Stimulated activated CD4-positive, alpha-beta T cell treated with anti-CD3 and anti-CD28 coated beads, TNF-alpha, amount 100 ng/mL, for 1 hour (primary cell): ENCODE data around the gene TFAP2A.

Experiments
- DNase-seq, 3 donors: peaks; one replicate each; pipeline ENCODE4 v3.0.0-alpha.2; 2020; ENCODE audit warnings: low read depth in 3 of 3, low spot score in 1 of 3

Gene TFAP2A

DNA sequence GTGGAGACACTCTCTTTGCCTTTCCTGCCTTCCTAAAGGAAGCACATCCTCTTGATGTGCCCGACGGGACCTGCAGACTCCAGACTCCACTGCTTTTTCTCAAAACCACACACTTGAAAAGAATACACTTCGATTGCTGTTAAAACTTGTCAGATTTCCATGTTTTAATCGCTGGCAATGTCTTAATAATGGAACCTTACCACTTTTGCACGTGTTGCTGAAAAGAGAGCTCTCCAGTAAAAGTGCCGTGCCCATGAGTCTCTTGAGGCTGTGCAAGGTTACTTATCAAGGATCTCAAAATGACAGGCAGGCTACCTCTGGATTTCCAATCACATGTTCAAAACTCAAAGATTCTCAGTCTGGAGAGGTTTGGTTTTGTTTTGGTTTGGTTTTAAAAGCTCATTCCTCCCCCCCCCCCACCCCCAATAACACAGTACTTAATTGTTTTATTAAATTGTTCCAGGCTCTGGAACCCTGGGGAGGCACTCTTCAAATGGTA is 12.0 kb upstream of the TFAP2A start:
- no peak for DNase-seq

DNA sequence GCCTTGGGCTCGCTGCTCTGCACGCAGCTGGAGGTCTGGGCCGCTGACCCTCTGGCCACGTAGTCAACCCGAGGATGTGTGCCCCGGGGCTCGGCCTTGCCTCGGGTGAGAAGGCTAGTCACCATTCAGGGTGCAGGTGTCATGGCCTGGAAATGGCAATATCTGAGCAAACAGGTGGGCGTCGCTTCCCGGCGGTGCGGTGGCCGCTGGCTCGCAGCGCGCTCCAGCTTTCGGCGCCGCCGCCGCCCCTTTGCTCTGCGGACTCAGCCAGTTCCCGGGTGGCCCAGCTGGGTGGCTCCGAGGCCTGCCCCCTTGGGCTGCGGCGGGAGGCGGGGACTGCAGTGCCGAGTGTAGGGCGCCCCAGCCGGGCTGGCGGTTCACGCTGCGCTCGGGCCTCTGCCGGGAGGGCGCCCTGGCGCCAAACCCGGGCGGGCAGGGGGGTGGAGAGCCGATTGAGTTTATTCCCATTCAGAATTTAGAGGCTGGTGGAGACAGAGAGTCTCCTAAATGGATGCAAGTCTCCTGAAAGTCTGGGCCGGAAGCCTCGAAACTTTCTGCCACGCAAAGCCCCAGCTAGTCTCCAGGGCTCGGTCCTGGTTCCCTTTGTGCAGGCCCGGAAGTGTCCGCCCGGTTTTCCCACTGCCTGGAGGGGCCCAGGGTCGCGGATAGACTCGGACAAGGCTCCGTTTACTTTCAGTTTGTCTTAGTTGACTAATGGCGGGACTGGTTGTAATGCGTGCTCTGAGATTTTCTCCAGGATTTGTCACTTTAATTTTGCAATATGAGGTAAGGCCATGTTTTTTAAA is 11.3 kb upstream of the TFAP2A start:
- DNase-seq = no peak

DNA sequence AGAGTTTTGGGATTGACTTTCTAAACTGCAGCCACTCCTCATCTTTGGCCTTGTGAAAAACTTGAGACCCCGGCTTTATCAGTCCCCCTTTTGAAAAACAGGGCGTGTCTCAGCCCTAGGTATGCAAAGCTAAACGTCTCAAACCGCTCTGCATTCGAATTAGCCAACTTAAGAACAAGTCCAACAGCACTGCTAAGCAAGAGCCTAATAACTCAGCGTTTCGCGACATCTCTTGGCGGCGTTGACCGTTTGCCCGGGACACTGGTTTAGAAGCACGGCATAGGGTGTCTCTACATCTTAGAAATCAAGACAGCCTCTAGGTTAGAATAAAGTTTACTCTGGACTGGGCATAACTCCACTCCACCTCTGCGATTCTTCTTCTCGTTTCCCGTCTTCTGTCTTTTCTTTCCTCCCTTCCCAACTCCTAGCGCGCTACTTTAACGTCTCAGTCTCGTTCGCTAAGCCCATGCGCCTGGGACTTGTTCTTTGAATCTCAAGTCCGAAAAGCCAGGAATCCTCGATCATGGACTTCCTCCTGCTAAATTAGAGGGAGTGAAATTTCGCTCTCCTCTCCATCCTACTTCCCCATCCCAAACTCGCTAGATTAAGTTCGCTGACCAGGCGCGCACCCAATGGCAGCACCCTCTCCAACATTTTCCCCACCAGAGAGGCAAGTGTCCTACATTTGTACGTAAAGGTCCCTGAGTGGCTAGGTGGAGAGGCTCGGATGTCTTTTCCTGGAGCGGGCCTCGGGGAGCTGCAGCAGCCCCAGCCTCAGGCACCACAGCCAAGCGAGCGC is 10.5 kb upstream of the TFAP2A start:
- no peak for DNase-seq

- DNase-seq = no peak
These were observed 9.2 kb upstream of the TFAP2A start for GRCh38 chr6:10424040-10424439.

- no peak for DNase-seq
These were observed 7.8 kb upstream of the TFAP2A start for GRCh38 chr6:10422737-10423034.

DNA sequence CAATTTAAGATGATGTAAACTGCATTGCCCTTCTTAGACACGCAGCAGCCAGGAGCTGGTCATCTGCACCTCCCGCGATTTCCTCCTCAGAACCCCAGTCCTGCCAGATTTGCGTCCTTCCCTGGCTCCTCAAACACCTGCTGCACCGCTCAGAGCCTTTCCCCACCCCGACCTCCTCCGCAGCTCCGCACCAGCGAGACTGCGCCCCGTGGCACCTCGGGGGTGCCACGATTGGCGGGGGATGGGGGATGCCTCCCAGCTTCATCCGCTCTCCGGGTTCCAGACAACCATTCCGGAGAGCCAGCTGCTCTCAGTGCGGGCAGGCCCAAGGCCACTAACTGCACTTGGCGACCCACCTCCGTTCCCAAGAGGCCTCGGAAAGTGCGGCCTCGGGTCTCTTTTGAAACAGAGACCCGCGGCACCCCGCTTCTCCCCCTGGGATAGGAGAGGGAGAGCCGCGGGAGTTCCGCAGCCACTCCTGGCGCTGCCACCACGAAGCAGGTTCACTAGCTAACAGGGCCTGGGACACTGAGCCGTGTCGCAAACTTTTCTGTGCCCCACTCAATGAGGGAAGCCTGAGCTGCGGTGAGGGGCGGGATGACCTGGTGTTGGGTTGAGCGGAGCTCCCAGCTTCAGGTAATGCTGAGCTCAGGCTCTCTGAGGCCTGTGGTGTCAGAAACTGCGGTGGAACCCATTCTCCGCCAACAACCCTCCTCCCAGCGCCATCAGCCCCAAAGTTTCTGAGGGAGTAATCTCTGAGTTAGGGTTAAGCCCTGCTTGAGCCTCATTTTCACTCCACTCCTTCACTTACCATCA is 7.3 kb upstream of the TFAP2A start:
- DNase-seq = no peak

DNA sequence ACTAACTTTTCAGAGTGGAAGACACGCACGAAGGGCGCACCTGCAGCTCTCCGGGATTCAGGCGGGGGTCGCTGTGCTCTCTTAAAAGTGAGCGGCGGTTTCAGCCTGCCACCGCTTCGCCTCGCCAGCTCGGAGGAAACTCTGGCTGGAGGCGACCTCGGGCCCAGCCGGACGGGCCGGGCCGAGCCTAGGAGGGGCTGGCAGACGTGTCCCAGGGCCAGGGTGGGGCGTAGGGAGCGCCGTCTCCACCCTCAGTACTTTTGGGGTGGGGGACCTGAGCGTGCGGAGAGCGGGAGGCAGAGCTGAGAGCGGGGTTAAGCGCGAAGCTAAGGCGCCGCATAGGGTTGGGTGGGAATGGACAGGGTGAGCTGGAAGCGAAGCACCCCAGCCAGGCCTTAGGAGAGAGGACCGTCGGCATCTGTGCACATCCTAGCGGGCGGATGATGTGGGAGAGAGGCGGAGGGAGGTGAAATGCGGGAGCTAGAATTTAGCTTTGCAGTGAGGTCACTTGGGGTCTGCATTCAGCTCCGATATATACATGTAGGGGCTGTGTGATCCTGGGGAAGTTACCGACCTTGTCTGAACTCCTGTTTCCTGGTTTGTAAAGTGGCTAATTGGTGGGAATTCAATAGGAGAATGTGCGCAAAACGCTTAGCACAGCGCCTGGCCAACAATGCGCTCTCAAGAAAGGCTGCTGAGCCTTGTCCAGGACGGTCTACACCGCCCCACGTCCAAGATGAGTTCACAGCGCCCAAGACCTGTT is 6.5 kb upstream of the TFAP2A start:
- no peak for DNase-seq

- DNase-seq = no peak
These were observed 5.8 kb upstream of the TFAP2A start for GRCh38 chr6:10420546-10421157.

- DNase-seq = no peak
These were observed 5.1 kb upstream of the TFAP2A start for GRCh38 chr6:10419749-10420545.

DNA sequence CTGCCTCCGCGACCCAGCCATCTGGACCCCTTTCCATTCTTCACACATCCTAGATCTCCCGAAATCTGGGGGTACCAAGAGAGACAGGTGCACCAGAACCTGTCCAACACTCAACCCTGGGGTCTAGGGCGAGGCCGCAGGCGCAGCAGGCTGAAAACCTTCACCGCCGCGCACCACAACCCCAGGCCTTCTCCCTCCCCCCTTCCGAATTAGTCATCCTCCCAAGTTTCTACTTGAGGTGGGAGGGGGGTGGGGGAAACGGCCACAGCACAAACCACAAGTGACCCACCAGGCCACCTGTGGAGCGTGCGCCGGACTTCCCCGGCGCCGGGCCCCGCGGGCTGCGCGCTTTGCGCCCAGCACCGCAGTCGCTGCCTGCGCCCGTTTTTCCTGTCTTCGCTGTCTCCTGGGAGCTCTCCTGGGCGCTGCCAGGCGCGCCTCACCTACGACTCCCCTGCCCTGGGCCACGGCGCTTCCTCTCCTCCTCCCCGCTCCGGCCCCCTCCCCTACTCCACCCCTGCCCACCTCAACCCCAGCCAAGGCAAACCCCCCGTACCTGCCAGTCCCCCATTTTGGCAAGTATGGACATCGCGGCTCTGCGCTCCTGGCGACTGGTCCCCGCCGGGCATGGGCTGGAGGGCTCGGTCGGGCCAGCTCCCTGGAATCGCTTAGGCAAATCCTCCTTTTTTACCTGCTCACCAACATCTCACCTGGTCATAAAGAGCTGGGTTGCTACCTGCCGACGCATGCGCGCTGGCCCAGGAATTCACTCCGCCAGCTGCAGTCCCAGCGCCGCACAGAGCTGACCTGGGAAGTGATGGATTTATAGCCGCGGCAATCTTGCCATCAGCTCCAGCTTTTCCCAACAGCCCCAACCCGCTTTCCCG is 4.2 kb upstream of the TFAP2A start:
- no peak for DNase-seq

DNA sequence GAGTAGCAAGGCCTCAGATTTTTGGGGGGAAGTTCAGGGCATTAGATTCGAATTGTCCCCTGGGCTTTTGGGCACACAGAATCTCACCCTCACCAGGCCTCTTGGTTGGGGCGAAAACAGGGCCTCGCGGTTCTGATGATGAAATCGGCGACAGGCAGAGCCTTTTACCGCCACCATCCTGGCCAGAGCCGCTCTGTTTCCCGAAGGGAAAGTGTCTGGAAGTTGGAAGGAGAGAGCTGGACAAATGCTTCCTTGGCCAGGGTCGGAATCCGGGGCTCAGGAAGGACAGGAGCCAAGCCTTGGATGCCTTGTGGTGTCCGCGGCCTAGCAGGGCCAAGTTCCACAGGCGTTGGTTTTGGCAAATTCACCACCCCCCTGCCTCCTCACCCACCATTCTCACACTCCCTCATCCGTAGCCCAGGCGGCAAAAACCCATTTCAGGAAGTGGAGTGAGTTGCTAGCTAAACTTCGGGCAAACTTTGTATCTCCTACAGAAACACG is 3.5 kb upstream of the TFAP2A start:
- DNase-seq = no peak

DNA sequence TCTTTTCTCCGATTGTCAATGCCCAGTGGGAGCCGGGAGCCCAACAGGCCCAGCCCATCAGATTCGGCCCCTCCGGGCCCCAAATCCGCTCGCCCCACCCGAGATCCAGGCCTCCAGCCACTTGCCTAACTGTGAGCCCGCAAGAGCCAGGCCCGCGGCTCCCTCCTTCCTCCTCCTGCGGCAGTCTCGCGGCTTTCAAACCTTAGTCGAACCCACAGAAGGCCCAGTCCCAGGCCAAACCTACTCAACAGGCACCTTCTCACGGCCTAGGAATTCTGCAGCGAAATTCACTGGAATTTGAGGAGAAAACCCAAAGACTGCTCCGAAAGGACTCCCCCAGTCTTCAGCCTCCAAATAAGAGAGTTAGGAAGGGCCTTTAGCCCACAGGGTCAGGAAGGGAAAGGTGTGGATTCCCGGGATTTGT is 2.8 kb upstream of the TFAP2A start:
- DNase-seq = no peak

- DNase-seq = no peak
These were observed 2.2 kb upstream of the TFAP2A start for GRCh38 chr6:10416863-10417641.

DNA sequence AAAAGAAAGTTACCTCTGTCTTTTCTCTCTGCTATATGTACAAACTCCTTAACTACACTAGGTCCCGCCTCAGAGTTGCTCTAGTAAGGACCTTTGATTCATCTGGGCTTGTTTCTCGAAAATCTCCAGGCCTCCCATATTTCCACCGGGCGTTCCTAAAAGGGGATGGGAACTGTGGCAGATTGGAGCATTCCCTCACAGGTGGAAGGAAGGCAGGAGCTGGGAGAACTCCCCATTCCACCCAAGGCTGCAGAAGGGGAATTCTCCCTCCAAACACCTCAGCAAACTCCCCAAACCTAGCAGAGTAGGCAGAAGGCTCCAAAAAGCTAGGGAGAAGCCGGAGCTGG is 1.6 kb upstream of the TFAP2A start:
- no peak for DNase-seq

DNA sequence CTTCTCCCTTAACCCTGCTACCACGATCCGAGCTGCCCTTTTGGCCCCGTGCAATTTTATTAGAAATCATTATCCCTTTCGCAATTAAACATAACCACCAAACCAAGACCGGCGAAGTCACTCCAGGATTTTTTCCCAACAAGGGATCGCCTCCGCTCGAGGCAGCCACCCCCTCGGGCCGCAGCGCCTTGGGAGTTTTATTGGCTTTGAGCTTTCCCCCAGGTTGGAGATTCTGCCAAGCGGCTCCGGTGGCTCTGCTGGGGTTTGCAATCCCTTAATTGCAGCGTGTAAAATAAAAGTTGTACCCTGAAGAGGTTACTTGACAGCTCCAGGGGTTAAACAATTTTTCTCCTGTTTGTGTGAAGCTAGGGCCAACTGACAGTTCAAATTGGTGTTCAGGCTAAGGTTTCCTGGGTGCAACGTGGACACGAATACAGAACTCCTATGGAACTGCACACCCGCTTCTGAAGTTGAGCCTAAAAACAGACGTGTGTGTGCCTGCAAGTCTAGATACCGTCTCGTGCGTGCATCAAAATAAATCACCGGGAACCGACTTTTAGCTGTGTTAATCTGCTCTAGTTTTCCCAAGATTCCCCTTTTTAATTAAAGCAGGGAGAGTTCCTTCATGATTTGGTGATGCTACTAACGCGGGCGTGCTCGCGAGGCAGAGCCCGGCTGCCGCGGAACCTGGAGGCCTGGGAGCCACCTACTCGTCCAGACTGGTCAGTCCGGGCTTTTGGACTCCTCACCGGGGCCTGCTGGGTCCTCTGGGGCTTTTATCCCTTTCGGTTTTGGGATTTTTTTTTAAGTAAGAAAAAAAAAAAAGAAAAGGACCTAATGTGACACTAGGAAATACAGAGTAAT is 975 bp upstream of the TFAP2A start:
- no peak for DNase-seq

DNA sequence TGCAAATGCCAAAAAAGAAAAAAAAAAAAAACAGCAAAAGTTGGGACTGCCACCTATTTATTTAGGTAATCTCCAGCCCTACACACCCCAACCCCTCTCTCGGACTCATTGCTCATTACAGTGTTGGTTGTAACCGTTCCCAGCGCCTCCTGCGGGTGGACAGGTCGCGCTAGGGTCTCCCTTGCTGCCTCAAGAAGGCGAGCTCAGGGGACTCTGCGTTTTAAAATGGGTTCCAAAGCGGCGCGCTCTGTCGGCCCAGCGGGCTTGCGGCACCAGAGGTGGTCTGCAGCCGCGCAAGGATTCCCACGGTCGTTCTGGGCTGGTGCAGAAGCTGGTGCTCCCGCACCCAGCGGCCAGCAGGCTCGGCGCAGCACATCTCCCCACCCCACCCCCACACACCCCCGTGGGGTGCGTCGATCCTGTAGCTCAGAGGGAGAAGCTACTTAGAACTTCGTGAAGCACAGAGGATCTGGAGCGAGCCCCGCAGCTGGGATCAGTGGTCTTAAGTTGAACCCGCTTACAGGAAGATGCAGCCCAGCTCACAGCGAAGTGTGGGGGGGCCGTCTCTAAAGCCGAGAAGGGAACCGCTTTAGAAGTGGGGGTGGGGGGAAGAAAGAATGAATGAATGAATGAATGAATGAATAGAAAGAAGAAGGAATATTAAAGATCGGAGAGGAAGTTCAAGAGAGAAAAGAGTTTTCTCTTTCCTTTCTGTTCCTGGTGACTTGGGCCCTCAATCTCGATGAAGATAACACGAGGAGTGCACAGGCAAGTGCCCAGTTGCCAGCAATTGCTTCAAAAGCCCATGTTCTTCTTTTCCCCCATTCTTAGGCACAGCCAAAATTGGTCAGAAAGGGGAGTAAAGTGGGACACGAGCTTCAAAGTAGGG is 780 bp downstream of the TFAP2A start:
- no peak for DNase-seq
